HEK293 (cell line): ENCODE measurements around the gene SPATA12.

ENCODE experiments used
- CTCF ChIA-PET: fragments of 350-600 bp; formaldehyde crosslinking; extraction: SDS; loops from one replicate; lab custom pipeline; 2021; ENCODE audit warnings: antibody characterized with exemption; lab: Yijun Ruan, JAX
- POLR2A ChIA-PET: fragments of 300-600 bp; formaldehyde crosslinking; extraction: SDS; loops from one replicate; lab custom pipeline; 2020; ENCODE audit warnings: antibody characterized with exemption, inconsistent platforms; lab: Yijun Ruan, JAX
- H3K27ac ChIP-seq: fragments of 200-500 bp; sonication (Bioruptor generic); 2 replicates; pipeline ENCODE4 v1.5.1; 2014; ENCODE audit warnings: low read depth, low read length, control low read depth, inconsistent platforms; ENCODE audit errors: extremely low read depth
- H3K36me3 ChIP-seq, 2 experiments: fragments of 200-500 bp in 1 of 2; sonication (Bioruptor generic) in 1 of 2; 1 replicate in 1 of 2; 2 replicates in 1 of 2; pipeline ENCODE4 v1.5.1; 2014 to 2017; ENCODE audit warnings: inconsistent platforms in 2 of 2, low read length in 2 of 2; ENCODE audit not compliant: control insufficient read depth in 2 of 2, insufficient read depth in 1 of 2
- H3K4me1 ChIP-seq: fragments of 200-500 bp; sonication (Bioruptor generic); 2 replicates; pipeline ENCODE4 v1.5.1; 2014; ENCODE audit warnings: mild to moderate bottlenecking, low read length, inconsistent platforms; ENCODE audit not compliant: control insufficient read depth, insufficient read depth
- H3K4me3 ChIP-seq: 2 replicates; pipeline ENCODE4 v1.5.1; 2011; ENCODE audit warnings: low read depth, mild to moderate bottlenecking, control low read depth, low read length, moderate library complexity
- H3K9me3 ChIP-seq: fragments of 200-500 bp; sonication (Bioruptor generic); 2 replicates; pipeline ENCODE4 v1.5.1; 2014; ENCODE audit warnings: low read depth, low read length, inconsistent platforms; ENCODE audit not compliant: control insufficient read depth, insufficient read depth
- FEZF1 ChIP-seq: fragments of 450-650 bp; formaldehyde crosslinking; IDR thresholded peaks from 2 replicates; pipeline ENCODE4 v1.5.1; 2016; ENCODE audit warnings: missing biosample characterization, missing genetic modification characterization
- KLF16 ChIP-seq: fragments of 450-650 bp; formaldehyde crosslinking; IDR thresholded peaks from 2 replicates; pipeline ENCODE4 v1.5.1; 2017; ENCODE audit warnings: missing biosample characterization, missing genetic modification characterization
- RBAK ChIP-seq: fragments of 450-650 bp; formaldehyde crosslinking; IDR thresholded peaks from 2 replicates; pipeline ENCODE4 v1.5.1; 2016; ENCODE audit warnings: missing biosample characterization, missing genetic modification characterization
- SP2 ChIP-seq: fragments of 450-650 bp; formaldehyde crosslinking; IDR thresholded peaks from 2 replicates; pipeline ENCODE4 v1.5.1; 2016; ENCODE audit warnings: missing biosample characterization, missing genetic modification characterization
- ZEB2 ChIP-seq: fragments of 450-650 bp; formaldehyde crosslinking; IDR thresholded peaks from 2 replicates; pipeline ENCODE4 v1.5.1; 2016; ENCODE audit warnings: missing biosample characterization, missing genetic modification characterization
- ZNF121 ChIP-seq: fragments of 450-650 bp; formaldehyde crosslinking; IDR thresholded peaks from 2 replicates; pipeline ENCODE4 v1.5.1; 2016; ENCODE audit warnings: missing biosample characterization, missing genetic modification characterization
- ZNF157 ChIP-seq: fragments of 450-650 bp; formaldehyde crosslinking; IDR thresholded peaks from 2 replicates; pipeline ENCODE4 v1.5.1; 2016; ENCODE audit warnings: missing biosample characterization, missing genetic modification characterization
- ZNF341 ChIP-seq: fragments of 450-650 bp; formaldehyde crosslinking; IDR thresholded peaks from 2 replicates; pipeline ENCODE4; 2016; ENCODE audit warnings: low read depth, missing biosample characterization, missing genetic modification characterization
- ZNF48 ChIP-seq: fragments of 450-650 bp; formaldehyde crosslinking; IDR thresholded peaks from 2 replicates; pipeline ENCODE4 v1.5.1; 2016; ENCODE audit warnings: missing biosample characterization, missing genetic modification characterization
- ZNF629 ChIP-seq: fragments of 450-650 bp; formaldehyde crosslinking; IDR thresholded peaks from 2 replicates; pipeline ENCODE4 v1.5.1; 2017; ENCODE audit warnings: missing biosample characterization, missing genetic modification characterization
- ZNF654 ChIP-seq: fragments of 450-650 bp; formaldehyde crosslinking; IDR thresholded peaks from 2 replicates; pipeline ENCODE4 v1.5.1; 2016; ENCODE audit warnings: low read depth, missing biosample characterization, missing genetic modification characterization
- ZNF677 ChIP-seq: fragments of 450-650 bp; IDR thresholded peaks from 2 replicates; pipeline ENCODE4 v1.5.0; 2018; ENCODE audit warnings: missing biosample characterization, mild to moderate bottlenecking, missing genetic modification characterization, moderate library complexity
- ZNF792 ChIP-seq: fragments of 450-650 bp; formaldehyde crosslinking; IDR thresholded peaks from 2 replicates; pipeline ENCODE4 v1.5.1; 2016; ENCODE audit warnings: missing biosample characterization, missing genetic modification characterization
- TF ChIP-seq, protein P1 (sequence below): fragments of 450-650 bp; formaldehyde crosslinking; IDR thresholded peaks from 2 replicates; pipeline ENCODE4 v1.5.1; 2016; ENCODE audit warnings: missing biosample characterization, missing genetic modification characterization
- TF ChIP-seq, protein P2 (sequence below): fragments of 450-650 bp; formaldehyde crosslinking; IDR thresholded peaks from 2 replicates; pipeline ENCODE4 v1.5.1; 2016; ENCODE audit warnings: missing biosample characterization, missing genetic modification characterization, low read depth
- TF ChIP-seq, protein P3 (sequence below): fragments of 450-650 bp; formaldehyde crosslinking; IDR thresholded peaks from 2 replicates; pipeline ENCODE4 v1.5.1; 2017; ENCODE audit warnings: missing biosample characterization, missing genetic modification characterization
- TF ChIP-seq, protein P4 (sequence below): fragments of 450-650 bp; formaldehyde crosslinking; IDR thresholded peaks from 2 replicates; pipeline ENCODE4 v1.5.1; 2016; ENCODE audit warnings: missing biosample characterization, missing genetic modification characterization
- TF ChIP-seq, protein P5 (sequence below): fragments of 450-650 bp; formaldehyde crosslinking; IDR thresholded peaks from 2 replicates; pipeline ENCODE4 v1.5.1; 2016; ENCODE audit warnings: missing biosample characterization, missing genetic modification characterization, borderline replicate concordance
- TF ChIP-seq, protein P6 (sequence below): fragments of 450-650 bp; formaldehyde crosslinking; IDR thresholded peaks from 2 replicates; pipeline ENCODE4 v1.5.1; 2016; ENCODE audit warnings: missing biosample characterization, missing genetic modification characterization

SPATA12 gene

DNA sequence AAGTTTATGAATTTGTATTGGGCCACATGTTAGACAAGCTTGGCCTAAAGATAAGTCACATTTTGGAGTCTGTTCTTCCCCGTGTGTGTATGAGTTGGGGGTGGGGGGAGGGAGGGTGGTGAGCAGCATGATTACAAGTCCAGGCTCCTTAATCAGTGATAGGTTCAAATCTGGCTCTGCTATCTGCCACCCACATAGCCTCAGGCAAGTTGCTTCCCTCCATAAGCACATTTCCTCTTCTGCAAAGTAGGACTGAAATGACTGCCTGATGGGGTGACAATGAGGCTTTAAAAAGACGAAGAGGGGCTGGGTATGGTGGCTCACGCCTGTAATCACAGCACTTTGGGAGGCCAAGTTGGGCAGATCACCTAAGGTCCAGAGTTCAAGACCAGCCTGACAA lies 1.1 kb upstream of the SPATA12 start:
- H3K9me3 ChIP-seq, result no peaks in the 10 kb centered on the region
- H3K4me3 ChIP-seq, result no peak overlapping the region
- POLR2A ChIA-PET, result interaction anchor here (0.6 kb wide), 1 partner anchor 25 kb away, joined by 5 read pairs; no protein-coding TSS in a partner anchor
- H3K4me1 ChIP-seq, result no peaks in the 10 kb centered on the region
- CTCF ChIA-PET, result no interaction called here
- TF ChIP-seq, protein P1, sequence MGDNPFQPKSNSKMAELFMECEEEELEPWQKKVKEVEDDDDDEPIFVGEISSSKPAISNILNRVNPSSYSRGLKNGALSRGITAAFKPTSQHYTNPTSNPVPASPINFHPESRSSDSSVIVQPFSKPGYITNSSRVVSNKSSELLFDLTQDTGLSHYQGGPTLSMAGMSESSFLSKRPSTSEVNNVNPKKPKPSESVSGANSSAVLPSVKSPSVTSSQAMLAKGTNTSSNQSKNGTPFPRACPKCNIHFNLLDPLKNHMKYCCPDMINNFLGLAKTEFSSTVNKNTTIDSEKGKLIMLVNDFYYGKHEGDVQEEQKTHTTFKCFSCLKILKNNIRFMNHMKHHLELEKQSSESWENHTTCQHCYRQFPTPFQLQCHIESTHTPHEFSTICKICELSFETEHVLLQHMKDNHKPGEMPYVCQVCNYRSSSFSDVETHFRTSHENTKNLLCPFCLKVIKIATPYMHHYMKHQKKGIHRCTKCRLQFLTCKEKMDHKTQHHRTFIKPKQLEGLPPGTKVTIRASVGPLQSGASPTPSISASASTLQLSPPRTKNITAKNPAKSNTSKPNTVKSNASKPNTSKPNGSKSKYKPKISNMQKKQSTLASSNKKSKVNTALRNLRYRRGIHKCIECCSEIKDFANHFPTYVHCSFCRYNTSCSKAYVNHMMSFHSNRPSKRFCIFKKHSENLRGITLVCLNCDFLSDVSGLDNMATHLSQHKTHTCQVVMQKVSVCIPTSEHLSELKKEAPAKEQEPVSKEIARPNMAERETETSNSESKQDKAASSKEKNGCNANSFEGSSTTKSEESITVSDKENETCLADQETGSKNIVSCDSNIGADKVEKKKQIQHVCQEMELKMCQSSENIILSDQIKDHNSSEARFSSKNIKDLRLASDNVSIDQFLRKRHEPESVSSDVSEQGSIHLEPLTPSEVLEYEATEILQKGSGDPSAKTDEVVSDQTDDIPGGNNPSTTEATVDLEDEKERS (tag by site-specific recombination), result no peak
- TF ChIP-seq ZNF792 (tag by site-specific recombination), result no peak
- no peak for TF ChIP-seq RBAK (tag by site-specific recombination)
- TF ChIP-seq, all 188 proteins: peak for 0
- Histone ChIP-seq H3K36me3 (no peaks in the 10 kb centered on the region), H3K27ac (no peak overlapping the region)

DNA sequence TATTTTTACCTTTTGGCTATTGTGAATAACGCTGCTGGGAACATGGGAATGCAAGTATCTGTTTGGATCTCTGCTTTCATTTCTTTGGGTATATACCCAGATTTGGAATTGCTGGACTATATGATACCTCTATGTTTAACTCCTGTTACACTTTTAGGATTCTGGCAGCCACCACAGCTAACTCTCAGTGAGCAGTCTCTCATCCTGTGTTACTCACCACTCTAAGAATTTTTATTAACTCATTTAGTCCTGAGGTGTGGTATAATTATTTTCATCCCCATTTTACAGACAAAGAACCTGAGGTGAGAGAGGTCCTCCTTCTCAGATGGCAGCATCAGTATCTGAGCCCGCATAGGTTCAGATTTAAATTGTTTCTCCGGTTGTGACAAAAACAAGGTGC lies 1.1 kb downstream of the SPATA12 start:
- no peaks in the 10 kb centered on the region for H3K4me1 ChIP-seq
- CTCF ChIA-PET, result no interaction called here
- TF ChIP-seq ZNF48 (tag by site-specific recombination) (no peak), ZNF341 (tag by site-specific recombination) (no peak), ZNF157 (no peak), ZNF121 (tag by site-specific recombination) (no peak), ZNF654 (tag by site-specific recombination) (no peak), SP2 (no peak), ZNF629 (tag by site-specific recombination) (no peak), KLF16 (tag by site-specific recombination) (no peak), RBAK (tag by site-specific recombination) (no peak), ZNF677 (no peak), ZEB2 (tag by site-specific recombination) (no peak), FEZF1 (tag by site-specific recombination) (no peak)
- TF ChIP-seq, protein P2, sequence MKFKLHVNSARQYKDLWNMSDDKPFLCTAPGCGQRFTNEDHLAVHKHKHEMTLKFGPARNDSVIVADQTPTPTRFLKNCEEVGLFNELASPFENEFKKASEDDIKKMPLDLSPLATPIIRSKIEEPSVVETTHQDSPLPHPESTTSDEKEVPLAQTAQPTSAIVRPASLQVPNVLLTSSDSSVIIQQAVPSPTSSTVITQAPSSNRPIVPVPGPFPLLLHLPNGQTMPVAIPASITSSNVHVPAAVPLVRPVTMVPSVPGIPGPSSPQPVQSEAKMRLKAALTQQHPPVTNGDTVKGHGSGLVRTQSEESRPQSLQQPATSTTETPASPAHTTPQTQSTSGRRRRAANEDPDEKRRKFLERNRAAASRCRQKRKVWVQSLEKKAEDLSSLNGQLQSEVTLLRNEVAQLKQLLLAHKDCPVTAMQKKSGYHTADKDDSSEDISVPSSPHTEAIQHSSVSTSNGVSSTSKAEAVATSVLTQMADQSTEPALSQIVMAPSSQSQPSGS, result no peak
- TF ChIP-seq, protein P3, sequence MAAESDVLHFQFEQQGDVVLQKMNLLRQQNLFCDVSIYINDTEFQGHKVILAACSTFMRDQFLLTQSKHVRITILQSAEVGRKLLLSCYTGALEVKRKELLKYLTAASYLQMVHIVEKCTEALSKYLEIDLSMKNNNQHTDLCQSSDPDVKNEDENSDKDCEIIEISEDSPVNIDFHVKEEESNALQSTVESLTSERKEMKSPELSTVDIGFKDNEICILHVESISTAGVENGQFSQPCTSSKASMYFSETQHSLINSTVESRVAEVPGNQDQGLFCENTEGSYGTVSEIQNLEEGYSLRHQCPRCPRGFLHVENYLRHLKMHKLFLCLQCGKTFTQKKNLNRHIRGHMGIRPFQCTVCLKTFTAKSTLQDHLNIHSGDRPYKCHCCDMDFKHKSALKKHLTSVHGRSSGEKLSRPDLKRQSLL, result no peak
- TF ChIP-seq, protein P4, sequence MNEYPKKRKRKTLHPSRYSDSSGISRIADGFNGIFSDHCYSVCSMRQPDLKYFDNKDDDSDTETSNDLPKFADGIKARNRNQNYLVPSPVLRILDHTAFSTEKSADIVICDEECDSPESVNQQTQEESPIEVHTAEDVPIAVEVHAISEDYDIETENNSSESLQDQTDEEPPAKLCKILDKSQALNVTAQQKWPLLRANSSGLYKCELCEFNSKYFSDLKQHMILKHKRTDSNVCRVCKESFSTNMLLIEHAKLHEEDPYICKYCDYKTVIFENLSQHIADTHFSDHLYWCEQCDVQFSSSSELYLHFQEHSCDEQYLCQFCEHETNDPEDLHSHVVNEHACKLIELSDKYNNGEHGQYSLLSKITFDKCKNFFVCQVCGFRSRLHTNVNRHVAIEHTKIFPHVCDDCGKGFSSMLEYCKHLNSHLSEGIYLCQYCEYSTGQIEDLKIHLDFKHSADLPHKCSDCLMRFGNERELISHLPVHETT (tag by site-specific recombination), result no peak
- TF ChIP-seq, protein P5, sequence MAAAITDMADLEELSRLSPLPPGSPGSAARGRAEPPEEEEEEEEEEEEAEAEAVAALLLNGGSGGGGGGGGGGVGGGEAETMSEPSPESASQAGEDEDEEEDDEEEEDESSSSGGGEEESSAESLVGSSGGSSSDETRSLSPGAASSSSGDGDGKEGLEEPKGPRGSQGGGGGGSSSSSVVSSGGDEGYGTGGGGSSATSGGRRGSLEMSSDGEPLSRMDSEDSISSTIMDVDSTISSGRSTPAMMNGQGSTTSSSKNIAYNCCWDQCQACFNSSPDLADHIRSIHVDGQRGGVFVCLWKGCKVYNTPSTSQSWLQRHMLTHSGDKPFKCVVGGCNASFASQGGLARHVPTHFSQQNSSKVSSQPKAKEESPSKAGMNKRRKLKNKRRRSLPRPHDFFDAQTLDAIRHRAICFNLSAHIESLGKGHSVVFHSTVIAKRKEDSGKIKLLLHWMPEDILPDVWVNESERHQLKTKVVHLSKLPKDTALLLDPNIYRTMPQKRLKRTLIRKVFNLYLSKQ (tag by site-specific recombination), result no peak
- TF ChIP-seq, protein P6, sequence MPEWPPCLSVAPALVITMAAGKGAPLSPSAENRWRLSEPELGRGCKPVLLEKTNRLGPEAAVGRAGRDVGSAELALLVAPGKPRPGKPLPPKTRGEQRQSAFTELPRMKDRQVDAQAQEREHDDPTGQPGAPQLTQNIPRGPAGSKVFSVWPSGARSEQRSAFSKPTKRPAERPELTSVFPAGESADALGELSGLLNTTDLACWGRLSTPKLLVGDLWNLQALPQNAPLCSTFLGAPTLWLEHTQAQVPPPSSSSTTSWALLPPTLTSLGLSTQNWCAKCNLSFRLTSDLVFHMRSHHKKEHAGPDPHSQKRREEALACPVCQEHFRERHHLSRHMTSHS (tag by site-specific recombination), result no peak
- TF ChIP-seq, all 188 proteins: peak for 0
- H3K36me3 ChIP-seq, result no peaks in the 10 kb centered on the region
- no peak overlapping the region for H3K4me3 ChIP-seq
- POLR2A ChIA-PET, result no interaction called here
- H3K27ac ChIP-seq, result no peak overlapping the region
- no peaks in the 10 kb centered on the region for H3K9me3 ChIP-seq
